Esophagus (tissue), 2 donors: ENCODE measurements around the gene FNDC4. TPM values are rescaled to one million over a fixed set of nuclear protein-coding genes. Genes with fewer than 3 reads are reported as not detected.

Experiments
- H3K27ac ChIP-seq, 2 donors: one replicate each; pipeline ENCODE4 v1.5.1; 2013; ENCODE audit warnings: low read depth in 2 of 2, mild to moderate bottlenecking in 2 of 2, inconsistent platforms in 1 of 2, low read length in 1 of 2, moderate library complexity in 1 of 2
- H3K27me3 ChIP-seq, 2 donors: one replicate each; pipeline ENCODE4 v1.6.1; 2013; ENCODE audit warnings: low read length in 2 of 2, control low read depth in 1 of 2, mild to moderate bottlenecking in 1 of 2; ENCODE audit not compliant: insufficient read depth in 2 of 2, control insufficient read depth in 1 of 2
- H3K36me3 ChIP-seq, 2 donors: one replicate each; pipeline ENCODE4 v1.6.1; 2013; ENCODE audit warnings: low read length in 1 of 2; ENCODE audit not compliant: control insufficient read depth in 2 of 2, insufficient read depth in 2 of 2
- H3K4me1 ChIP-seq, 2 donors: one replicate each; pipeline ENCODE4 v1.6.1; 2013; ENCODE audit warnings: low read length in 1 of 2; ENCODE audit not compliant: control insufficient read depth in 2 of 2, insufficient read depth in 2 of 2
- H3K4me3 ChIP-seq, 2 donors: one replicate each; pipeline ENCODE4 v1.5.1; 2013; ENCODE audit warnings: low read length in 2 of 2, mild to moderate bottlenecking in 2 of 2, low read depth in 1 of 2, moderate library complexity in 1 of 2
- H3K9me3 ChIP-seq, 2 donors: one replicate each; pipeline ENCODE4 v1.6.1; 2013; ENCODE audit warnings: mild to moderate bottlenecking in 2 of 2, low read depth in 1 of 2, low read length in 1 of 2, moderate library complexity in 1 of 2; ENCODE audit not compliant: control insufficient read depth in 2 of 2, insufficient read depth in 1 of 2
- WGBS, 2 donors: extraction: QIAGEN DNeasy Blood & Tissue Kit; methylation state at CpG; one replicate each; pipeline ENCODE4 v1.1.7; 2013; 5-methylcytosine and 5-hydroxymethylcytosine counted together
- polyA plus RNA-seq, 2 donors: library from polyadenylated mRNA; stranded (reverse); fragments of 200-250 nt; gene quantifications; one replicate each; pipeline ENCODE4 v1.2.3, GENCODE V29; 2013
- donor health status: healthy with polysubstance abuse.
- donor health status: Bipolar disorder and iron deficiency.

Gene FNDC4
- polyA plus RNA-seq, 2 donors = 22.2 to 34.0 TPM

- no peaks in the 10 kb centered on the region for H3K9me3 ChIP-seq
- peaks cover 23 to 24% of the 10 kb centered on the region in 2 donors for H3K36me3 ChIP-seq
- H3K4me3 ChIP-seq = peak within 1 kb of the TSS; percentile 36 to 46
- whole genome bisulfite sequencing, 2 donors = 31 to 34% methylated on average over 67 to 80 of the region's 80 CpGs
- no peaks in the 10 kb centered on the region for H3K27me3 ChIP-seq
- H3K27ac ChIP-seq = peak within 1 kb of the TSS; percentile 30 to 75
- peaks cover 0 to 15% of the 10 kb centered on the region in 2 donors for H3K4me1 ChIP-seq
These were observed 52.8 kb downstream of the FNDC4 start, which contains the start of gene KRTCAP3 for GRCh38 chr2:27441958-27442919. Gene KRTCAP3 (plus strand): TSS chr2:27442381. CDS start chr2:27442413, 32 bp downstream.

Other genes starting within 250 kb of the FNDC4 start
- gene SLC30A3, start 232.2 kb downstream of the FNDC4 start, polyA plus RNA-seq = under 1 TPM; 0.08 to 0.09 TPM
- gene DNAJC5G, start 219.8 kb downstream of the FNDC4 start, polyA plus RNA-seq = under 1 TPM; 0.05 to 0.14 TPM
- under 1 TPM; 0.05 to 0.18 TPM for gene TRIM54, start 212.8 kb downstream of the FNDC4 start, polyA plus RNA-seq
- 1 to 10 TPM in 1 of 2 donors, under 1 TPM in 1; 0.41 to 1.1 TPM for gene UCN, start 186.8 kb downstream of the FNDC4 start, polyA plus RNA-seq
- 10 to 100 TPM; 44.9 to 71.2 TPM for gene MPV17, start 172.1 kb downstream of the FNDC4 start, polyA plus RNA-seq
- gene GTF3C2, start 138.4 kb downstream of the FNDC4 start, polyA plus RNA-seq = 10 to 100 TPM; 41.5 to 43.8 TPM
- 10 to 100 TPM; 44.1 to 55.5 TPM for gene EIF2B4, start 124.9 kb downstream of the FNDC4 start, polyA plus RNA-seq
- gene SNX17, start 124.6 kb downstream of the FNDC4 start, polyA plus RNA-seq = 10 to 100 TPM; 36.9 to 61.7 TPM
- 10 to 100 TPM; 20.0 to 34.5 TPM for gene ZNF513, start 114.5 kb downstream of the FNDC4 start, polyA plus RNA-seq
- gene PPM1G, start 85.6 kb downstream of the FNDC4 start, polyA plus RNA-seq = 10 to 100 TPM; 40.3 to 65.0 TPM
- gene NRBP1, start 66.6 kb downstream of the FNDC4 start, polyA plus RNA-seq = 10 to 100 TPM; 51.9 to 95.7 TPM
- 10 to 100 TPM; 21.0 to 30.3 TPM for gene KRTCAP3, start 52.8 kb downstream of the FNDC4 start, polyA plus RNA-seq
- gene IFT172, start 5.5 kb downstream of the FNDC4 start, polyA plus RNA-seq = 10 to 100 TPM; 12.8 to 27.5 TPM
- 1 to 10 TPM; 2.1 to 4.0 TPM for gene GCKR, start 1.6 kb upstream of the FNDC4 start, polyA plus RNA-seq
- gene ZNF512, start 87.8 kb upstream of the FNDC4 start, polyA plus RNA-seq = 1 to 10 TPM; 5.6 to 6.6 TPM
- gene CCDC121, start 133.8 kb upstream of the FNDC4 start, polyA plus RNA-seq = 1 to 10 TPM; 1.0 to 1.2 TPM
- 10 to 100 TPM; 15.0 to 25.0 TPM for gene GPN1, start 133.8 kb upstream of the FNDC4 start, polyA plus RNA-seq
- gene SUPT7L, start 168.4 kb upstream of the FNDC4 start, polyA plus RNA-seq = 10 to 100 TPM; 16.6 to 22.8 TPM
- 10 to 100 TPM in 1 of 2 donors, 1 to 10 TPM in 1; 10.0 to 15.1 TPM for gene SLC4A1AP, start 168.7 kb upstream of the FNDC4 start, polyA plus RNA-seq